ENCODE results near the gene LRRTM2. TPM values are rescaled to one million over a fixed set of nuclear protein-coding genes. Genes with fewer than 3 reads are reported as not detected.

Gene LRRTM2
- total and polyA plus RNA-seq, 2 of the 4 experiments (the other 2 are of a cell fraction) = 0.53 to 2.0 TPM

DNA sequence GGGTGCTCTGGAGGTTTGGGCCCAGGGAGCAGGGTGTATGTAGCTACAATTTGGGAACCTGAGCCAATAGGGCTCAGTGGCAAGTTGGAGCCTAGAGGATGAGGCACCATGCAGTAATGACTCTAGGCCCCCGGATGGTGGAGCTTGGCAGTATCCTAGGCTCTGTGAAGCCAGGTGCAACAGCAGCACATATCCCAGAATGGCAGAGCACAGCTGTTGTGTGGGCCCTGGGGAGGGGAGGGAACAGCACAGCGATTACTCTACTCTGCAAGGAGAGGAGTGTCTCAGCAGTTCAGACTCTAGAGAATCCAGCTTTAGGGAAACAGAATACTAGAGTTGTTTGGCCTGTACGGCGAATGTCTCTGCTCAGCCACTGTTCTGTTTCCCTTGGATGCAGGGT is 56.1 kb downstream of the LRRTM2 start:
- Histone ChIP-seq H3K23ac (ENCODE audit: low read depth, low read length) (peak overlapping the region; percentile 0; the same call in 1 of the 2 replicates), H3K4me2 (ENCODE audit: low read depth, low read length) (no peak overlapping the region), H3K4me3 (ENCODE audit: insufficient read depth, low read depth, low read length) (no peak overlapping the region), H4K8ac (ENCODE audit: low read depth in 2 of 2, low read length in 2 of 2) (no peak overlapping the region), H3K36me3 (ENCODE audit: control insufficient read depth, insufficient read depth, low read length) (peaks cover 20% of the 10 kb centered on the region), H3K9me3 (ENCODE audit: control insufficient read depth, insufficient read depth, low read length) (no peaks in the 10 kb centered on the region), H2BK5ac (ENCODE audit: low read depth, low read length, poor library complexity, severe bottlenecking) (no peak overlapping the region), H4K5ac (ENCODE audit: low read depth, low read length) (no peak overlapping the region), H3K27ac (ENCODE audit: insufficient read depth, low read length) (no peak overlapping the region), H3K27me3 (ENCODE audit: control insufficient read depth, insufficient read depth, low read length) (no peaks in the 10 kb centered on the region), H2AK9ac (replicated peaks; ENCODE audit: low read depth, low read length, poor library complexity) (no peak overlapping the region), H2AK5ac (ENCODE audit: low read depth, low read length) (no peak overlapping the region), H2BK120ac (ENCODE audit: low read depth, low read length) (no peak overlapping the region), H3K9ac (ENCODE audit: low read depth, low read length) (no peak overlapping the region), H3K56ac (ENCODE audit: extremely low read depth, insufficient read depth, low read length) (no peak overlapping the region), H4K91ac (ENCODE audit: insufficient read depth, low read depth, low read length) (no peak overlapping the region), H3K18ac (ENCODE audit: low read depth, low read length) (no peak overlapping the region), H3K4ac (ENCODE audit: low read depth, low read length) (no peak overlapping the region), H3K14ac (replicated peaks; ENCODE audit: low read depth, low read length) (no peak overlapping the region), H3K4me1 (ENCODE audit: control insufficient read depth, insufficient read depth, low read length) (peaks cover 3% of the 10 kb centered on the region), H4K20me1 (ENCODE audit: insufficient read depth, low read length) (peaks cover 69% of the 10 kb centered on the region), H3K79me1 (ENCODE audit: low read depth in 1 of 2, low read length in 2 of 2) (peaks cover 20 to 75% of the 10 kb centered on the region in 2 experiments), H2BK20ac (ENCODE audit: low read depth, low read length) (no peak overlapping the region), H2BK15ac (ENCODE audit: low read depth, low read length) (no peak overlapping the region), H3K9me1 (ENCODE audit: insufficient read depth, low read length) (peaks cover 18% of the 10 kb centered on the region), H2AFZ (replicated peaks; ENCODE audit: low read length, poor library complexity) (peak overlapping the region; percentile 33)
- 100% methylated on average over 2 of the region's 4 CpGs; no CpG with 5 or more reads in 1 of the 2 experiments for WGBS, 2 experiments (ENCODE audit: extremely low coverage in 2 of 2, insufficient read length in 1 of 2)
- ChIA-PET CTCF (interaction anchor here (1.1 kb wide), 1 partner anchor 239 kb away, joined by 3 read pairs; no protein-coding TSS in a partner anchor), POLR2A (ENCODE audit: unreplicated experiment) (no interaction called here)
- dilution Hi-C loops (cut with HindIII; ENCODE audit: low sequenced_read_pairs, unreplicated experiment) (no loop called here), in situ Hi-C loops (cut with MboI; ENCODE audit: low sequenced_read_pairs) (no loop called here), intact Hi-C loops (cut with micrococcal nuclease) (no loop called here)
- ATAC-seq (ENCODE audit: low read depth) (peak; percentile 40; the same call in 1 of the 2 replicates), DNase-seq (peak; percentile 21)
- TF ChIP-seq NFE2L2 (IDR thresholded peaks at IDR 0.05; ENCODE audit: low read depth, low read length) (no peak), MXI1 (IDR thresholded peaks at IDR 0.05; ENCODE audit: borderline replicate concordance, low read depth, low read length) (no peak), POLR2A (IDR thresholded peaks at IDR 0.05; ENCODE audit: low read depth, low read length) (no peak)
- no TSS peak for BruUV-seq (replicated peaks)

Other genes starting within 250 kb of the LRRTM2 start
- gene CTNNA1, start 121.9 kb downstream of the LRRTM2 start, total RNA-seq (2012; rRNA removed) = 395 and 471 TPM in 2 replicates
- gene CTNNA1, start 121.9 kb downstream of the LRRTM2 start, polyA plus RNA-seq (2012; rRNA removed) = 192 and 220 TPM in 2 replicates